Liver (tissue), 3 donors: Measurements from ENCODE around the gene NCKAP5L.

Source experiments
- JUND ChIP-seq, 2 donors: IDR thresholded peaks; 2 replicates each; pipeline ENCODE4 v1.6.1; 2016; ENCODE audit warnings: antibody characterized with exemption in 2 of 2
- TAF1 ChIP-seq: conservative IDR thresholded peaks from 2 replicates; pipeline ENCODE4 v1.6.1; 2016; ENCODE audit warnings: antibody characterized with exemption, mild to moderate bottlenecking
- TF ChIP-seq, protein P1 (sequence below): IDR thresholded peaks from 2 replicates; pipeline ENCODE4 v1.6.1; 2016; ENCODE audit warnings: antibody characterized with exemption, mild to moderate bottlenecking
- TF ChIP-seq, protein P2 (sequence below): fragments of 150-350 bp; IDR thresholded peaks from 2 replicates; pipeline ENCODE4 v1.5.1; 2017; ENCODE audit warnings: improper control_type of control experiment, low read depth, low read length; ENCODE audit not compliant: missing input control
- donor health status: healthy.
- donor health status: healthy.

DNA sequence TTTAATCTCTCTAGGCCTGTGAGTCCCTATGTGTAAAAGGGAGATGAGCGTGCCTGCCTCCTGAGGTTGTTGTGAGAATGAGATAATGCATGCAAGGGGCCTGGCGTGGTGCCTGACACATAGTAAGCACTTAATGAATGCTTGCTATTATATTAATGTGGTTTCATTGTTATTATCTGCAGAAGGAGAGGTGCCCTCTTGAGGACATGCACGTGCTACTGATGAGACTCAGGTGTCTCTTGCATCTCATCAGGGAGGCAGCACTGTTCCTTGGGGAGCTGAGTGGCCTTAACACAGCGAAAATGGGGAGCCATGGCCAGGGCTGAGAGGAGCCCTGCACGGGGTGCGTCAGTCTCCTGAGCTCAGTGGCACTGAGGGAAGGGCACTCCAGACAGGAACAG is 44.6 kb upstream of the NCKAP5L start:
- TF ChIP-seq, protein P1, sequence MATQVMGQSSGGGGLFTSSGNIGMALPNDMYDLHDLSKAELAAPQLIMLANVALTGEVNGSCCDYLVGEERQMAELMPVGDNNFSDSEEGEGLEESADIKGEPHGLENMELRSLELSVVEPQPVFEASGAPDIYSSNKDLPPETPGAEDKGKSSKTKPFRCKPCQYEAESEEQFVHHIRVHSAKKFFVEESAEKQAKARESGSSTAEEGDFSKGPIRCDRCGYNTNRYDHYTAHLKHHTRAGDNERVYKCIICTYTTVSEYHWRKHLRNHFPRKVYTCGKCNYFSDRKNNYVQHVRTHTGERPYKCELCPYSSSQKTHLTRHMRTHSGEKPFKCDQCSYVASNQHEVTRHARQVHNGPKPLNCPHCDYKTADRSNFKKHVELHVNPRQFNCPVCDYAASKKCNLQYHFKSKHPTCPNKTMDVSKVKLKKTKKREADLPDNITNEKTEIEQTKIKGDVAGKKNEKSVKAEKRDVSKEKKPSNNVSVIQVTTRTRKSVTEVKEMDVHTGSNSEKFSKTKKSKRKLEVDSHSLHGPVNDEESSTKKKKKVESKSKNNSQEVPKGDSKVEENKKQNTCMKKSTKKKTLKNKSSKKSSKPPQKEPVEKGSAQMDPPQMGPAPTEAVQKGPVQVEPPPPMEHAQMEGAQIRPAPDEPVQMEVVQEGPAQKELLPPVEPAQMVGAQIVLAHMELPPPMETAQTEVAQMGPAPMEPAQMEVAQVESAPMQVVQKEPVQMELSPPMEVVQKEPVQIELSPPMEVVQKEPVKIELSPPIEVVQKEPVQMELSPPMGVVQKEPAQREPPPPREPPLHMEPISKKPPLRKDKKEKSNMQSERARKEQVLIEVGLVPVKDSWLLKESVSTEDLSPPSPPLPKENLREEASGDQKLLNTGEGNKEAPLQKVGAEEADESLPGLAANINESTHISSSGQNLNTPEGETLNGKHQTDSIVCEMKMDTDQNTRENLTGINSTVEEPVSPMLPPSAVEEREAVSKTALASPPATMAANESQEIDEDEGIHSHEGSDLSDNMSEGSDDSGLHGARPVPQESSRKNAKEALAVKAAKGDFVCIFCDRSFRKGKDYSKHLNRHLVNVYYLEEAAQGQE = no peak
- TF ChIP-seq TAF1 (no peak), JUND (IDR thresholded peaks at IDR 0.05) (no peak)
- TF ChIP-seq, protein P2, sequence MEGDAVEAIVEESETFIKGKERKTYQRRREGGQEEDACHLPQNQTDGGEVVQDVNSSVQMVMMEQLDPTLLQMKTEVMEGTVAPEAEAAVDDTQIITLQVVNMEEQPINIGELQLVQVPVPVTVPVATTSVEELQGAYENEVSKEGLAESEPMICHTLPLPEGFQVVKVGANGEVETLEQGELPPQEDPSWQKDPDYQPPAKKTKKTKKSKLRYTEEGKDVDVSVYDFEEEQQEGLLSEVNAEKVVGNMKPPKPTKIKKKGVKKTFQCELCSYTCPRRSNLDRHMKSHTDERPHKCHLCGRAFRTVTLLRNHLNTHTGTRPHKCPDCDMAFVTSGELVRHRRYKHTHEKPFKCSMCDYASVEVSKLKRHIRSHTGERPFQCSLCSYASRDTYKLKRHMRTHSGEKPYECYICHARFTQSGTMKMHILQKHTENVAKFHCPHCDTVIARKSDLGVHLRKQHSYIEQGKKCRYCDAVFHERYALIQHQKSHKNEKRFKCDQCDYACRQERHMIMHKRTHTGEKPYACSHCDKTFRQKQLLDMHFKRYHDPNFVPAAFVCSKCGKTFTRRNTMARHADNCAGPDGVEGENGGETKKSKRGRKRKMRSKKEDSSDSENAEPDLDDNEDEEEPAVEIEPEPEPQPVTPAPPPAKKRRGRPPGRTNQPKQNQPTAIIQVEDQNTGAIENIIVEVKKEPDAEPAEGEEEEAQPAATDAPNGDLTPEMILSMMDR = no peak
